ENCODE measurements around the gene CCL4L2.
"Not testable (repeated sequence)": the region's sequence is repeated elsewhere in the genome, so short reads cannot be mapped to it uniquely, and the experiment has no call there.

CCL4L2 gene

GRCh38 chr17:36221581-36222100 is 10.8 kb downstream of the CCL4L2 start:
- not testable (repeated sequence) for DNase-seq

- DNase-seq, result not testable (repeated sequence)
These were observed 12.1 kb downstream of the CCL4L2 start for GRCh38 chr17:36222967-36223366.

GRCh38 chr17:36229644-36230043 is 18.8 kb downstream of the CCL4L2 start:
- not testable (repeated sequence) for DNase-seq

- not testable (repeated sequence) for DNase-seq
These were observed 31.2 kb downstream of the CCL4L2 start for GRCh38 chr17:36242046-36242445.

All from right kidney (tissue), 1 donor.